ENCODE data around the gene MCRIP2. TPM values are rescaled to one million over a fixed set of nuclear protein-coding genes. Genes with fewer than 3 reads are reported as not detected.

Gene MCRIP2
- total and polyA plus RNA-seq, 12 donors, result 7.1 to 253 (median 150) TPM

GRCh38 chr16:678209-678857, 36.7 kb downstream of the MCRIP2 start:
- Histone ChIP-seq H3K4me3 (no peak overlapping the region), H3K27me3 (no peaks in the 10 kb centered on the region), H3K4me1 (replicated peaks in 1 of 2) (peaks cover 31 to 41% of the 10 kb centered on the region in 2 donors), H3K36me3 (replicated peaks in 1 of 2) (peaks cover 0 to 24% of the 10 kb centered on the region in 2 donors), H3K9me3 (replicated peaks in 1 of 3) (no peaks in the 10 kb centered on the region), H3K27ac (no peak overlapping the region)
- WGBS, 4 donors, result 49 to 82% (median 75%) methylated on average over 4 to 21 of the region's 21 CpGs
- intact Hi-C loops (cut with DNase I), result no loop called here
- no peak for DNase-seq
- TF ChIP-seq POLR2A (IDR thresholded peaks at IDR 0.05), result no peak
- TF ChIP-seq, protein P1, sequence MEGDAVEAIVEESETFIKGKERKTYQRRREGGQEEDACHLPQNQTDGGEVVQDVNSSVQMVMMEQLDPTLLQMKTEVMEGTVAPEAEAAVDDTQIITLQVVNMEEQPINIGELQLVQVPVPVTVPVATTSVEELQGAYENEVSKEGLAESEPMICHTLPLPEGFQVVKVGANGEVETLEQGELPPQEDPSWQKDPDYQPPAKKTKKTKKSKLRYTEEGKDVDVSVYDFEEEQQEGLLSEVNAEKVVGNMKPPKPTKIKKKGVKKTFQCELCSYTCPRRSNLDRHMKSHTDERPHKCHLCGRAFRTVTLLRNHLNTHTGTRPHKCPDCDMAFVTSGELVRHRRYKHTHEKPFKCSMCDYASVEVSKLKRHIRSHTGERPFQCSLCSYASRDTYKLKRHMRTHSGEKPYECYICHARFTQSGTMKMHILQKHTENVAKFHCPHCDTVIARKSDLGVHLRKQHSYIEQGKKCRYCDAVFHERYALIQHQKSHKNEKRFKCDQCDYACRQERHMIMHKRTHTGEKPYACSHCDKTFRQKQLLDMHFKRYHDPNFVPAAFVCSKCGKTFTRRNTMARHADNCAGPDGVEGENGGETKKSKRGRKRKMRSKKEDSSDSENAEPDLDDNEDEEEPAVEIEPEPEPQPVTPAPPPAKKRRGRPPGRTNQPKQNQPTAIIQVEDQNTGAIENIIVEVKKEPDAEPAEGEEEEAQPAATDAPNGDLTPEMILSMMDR (IDR thresholded peaks at IDR 0.05), result no peak

DNA sequence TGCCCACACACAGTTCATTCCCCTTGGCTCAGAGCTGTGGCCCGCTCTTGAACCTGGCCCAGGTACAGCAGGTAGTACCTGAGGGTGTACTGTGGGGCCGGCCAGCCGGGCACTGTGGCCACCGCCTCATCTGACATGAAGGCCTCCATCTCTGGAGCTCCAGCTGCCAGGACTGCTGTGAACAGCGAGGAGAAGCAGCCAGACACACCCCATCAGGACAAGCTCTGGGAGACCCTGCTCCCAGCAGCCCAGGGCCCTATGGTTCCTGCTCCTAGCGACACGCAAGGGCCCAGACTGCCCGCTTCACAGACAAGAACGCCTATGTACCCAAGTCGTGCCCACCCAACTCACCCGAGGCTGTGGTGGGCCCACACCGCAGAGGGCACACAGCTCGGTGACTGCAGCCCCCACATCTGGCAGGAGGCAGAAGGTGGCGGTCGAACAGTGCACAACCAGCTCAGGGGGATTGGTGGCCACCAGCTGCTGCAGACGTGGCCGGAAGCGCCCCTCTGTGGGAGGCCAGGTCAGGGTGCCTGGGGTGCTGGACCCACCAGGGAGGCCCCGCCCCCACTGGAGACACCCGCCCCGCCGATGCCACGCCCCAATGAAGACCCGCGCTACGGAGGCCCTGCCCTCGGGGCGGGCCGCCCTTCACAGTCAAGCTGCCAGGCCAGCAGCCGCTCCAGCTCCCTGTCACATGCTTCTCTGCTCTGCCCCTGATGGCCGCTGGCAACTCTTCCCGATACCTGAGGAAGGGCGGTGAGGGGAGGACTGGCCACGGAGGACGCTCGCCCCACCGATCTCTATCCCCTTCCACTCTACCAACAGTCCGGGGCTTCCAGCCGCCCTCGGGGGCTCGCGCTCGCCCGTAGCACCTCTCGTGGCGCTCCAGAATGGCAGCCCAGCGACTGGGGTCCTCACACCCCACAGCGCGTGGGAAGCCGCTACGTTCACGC, 37.5 kb downstream of the MCRIP2 start:
- peak; percentile 82 to 91 (median 86) for DNase-seq
- 0 to 50% (median 23%) methylated on average over 1 to 52 of the region's 52 CpGs for WGBS, 4 donors

GRCh38 chr16:679814-680624, 38.4 kb downstream of the MCRIP2 start, which contains the start of gene STUB1:
TSS of gene STUB1 (plus strand) at chr16:680410. CDS start at chr16:680526, 116 bp downstream.
- Histone ChIP-seq H3K27ac (peak within 1 kb of the TSS; percentile 79 to 94 (median 86)), H3K4me1 (replicated peaks in 1 of 2) (peaks cover 31 to 42% of the 10 kb centered on the region in 2 donors), H3K4me3 (peak within 1 kb of the TSS; percentile 27 to 99 (median 46)), H3K9me3 (replicated peaks in 1 of 3) (no peaks in the 10 kb centered on the region), H3K36me3 (replicated peaks in 1 of 2) (peaks cover 0 to 19% of the 10 kb centered on the region in 2 donors), H3K27me3 (no peaks in the 10 kb centered on the region)
- TF ChIP-seq, protein P1 (IDR thresholded peaks at IDR 0.05), result peak in 1 of 6 experiments; percentile 4
- peak; percentile 49 to 78 for TF ChIP-seq POLR2A (IDR thresholded peaks at IDR 0.05)
- intact Hi-C loops (cut with DNase I), result no loop called here
- peak; percentile 87 to 92 (median 91) for DNase-seq
- WGBS, 4 donors, result 0 to 1% (median 1%) methylated on average over 8 to 91 of the region's 91 CpGs

More for the DNA sequence above, 37.5 kb downstream of the MCRIP2 start:
- peaks cover 0 to 19% of the 10 kb centered on the region in 2 donors for H3K36me3 ChIP-seq (replicated peaks in 1 of 2)
- TF ChIP-seq, protein P1 (IDR thresholded peaks at IDR 0.05), result no peak
- TF ChIP-seq POLR2A (IDR thresholded peaks at IDR 0.05), result peak; percentile 6 to 14
- intact Hi-C loops (cut with DNase I), result no loop called here
- H3K4me3 ChIP-seq, result peak overlapping the region in 1 of 4 donors; percentile 99
- H3K4me1 ChIP-seq (replicated peaks in 1 of 2), result peaks cover 35 to 43% of the 10 kb centered on the region in 2 donors
- peak overlapping the region in 4 of 5 donors; percentile 47 to 94 (median 80) for H3K27ac ChIP-seq
- H3K9me3 ChIP-seq (replicated peaks in 1 of 3), result no peaks in the 10 kb centered on the region
- H3K27me3 ChIP-seq, result no peaks in the 10 kb centered on the region

Data from adrenal gland (tissue), 12 donors.